Fibroblast of the conjunctiva (primary cell): Measurements from ENCODE around the gene MYO1D.
A peak's percentile ranks its signal among the peaks of the same experiment; 100 is the strongest.
"Not testable (repeated sequence)": the region's sequence is repeated elsewhere in the genome, so short reads cannot be mapped to it uniquely, and the experiment has no call there.

Experiments
- DNase-seq: peaks from one replicate; pipeline ENCODE4 v3.0.0-alpha.2; 2010; ENCODE audit warnings: low read depth

MYO1D gene

GRCh38 chr17:32876417-32877163, at the start of gene MYO1D:
Gene MYO1D, minus strand, starts transcription at chr17:32877124. Its CDS starts 252 bp downstream, at chr17:32876872.
- DNase-seq = no peak

GRCh38 chr17:32926183-32926582, 49.3 kb upstream of the MYO1D start:
- no peak for DNase-seq

GRCh38 chr17:32923905-32924304, 47.0 kb upstream of the MYO1D start:
- not testable (repeated sequence) for DNase-seq

GRCh38 chr17:32921017-32921416, 44.1 kb upstream of the MYO1D start:
- no peak for DNase-seq

- DNase-seq = no peak
Measured at GRCh38 chr17:32920293-32920692, 43.4 kb upstream of the MYO1D start.

DNA sequence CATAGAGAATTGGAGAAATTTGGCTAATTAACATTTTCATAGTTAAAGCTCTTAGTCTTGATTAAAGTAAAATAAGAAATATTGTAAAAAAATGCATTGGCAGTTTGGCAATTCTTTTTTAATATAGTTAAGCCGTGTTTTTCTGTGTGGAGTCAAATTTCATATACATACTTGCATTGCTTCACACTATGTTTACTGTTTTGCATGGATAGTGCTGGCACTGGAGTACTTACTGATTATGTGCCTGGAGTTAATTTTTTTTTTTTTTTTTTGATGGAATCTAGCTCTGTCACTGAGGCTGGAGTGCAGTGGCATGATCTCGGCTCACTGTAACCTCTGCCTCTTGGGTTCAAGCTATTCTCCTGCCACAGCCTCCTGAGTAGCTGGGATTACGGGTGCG, 43.0 kb upstream of the MYO1D start:
- not testable (repeated sequence) for DNase-seq

GRCh38 chr17:32917842-32918241, 40.9 kb upstream of the MYO1D start:
- no peak for DNase-seq

DNA sequence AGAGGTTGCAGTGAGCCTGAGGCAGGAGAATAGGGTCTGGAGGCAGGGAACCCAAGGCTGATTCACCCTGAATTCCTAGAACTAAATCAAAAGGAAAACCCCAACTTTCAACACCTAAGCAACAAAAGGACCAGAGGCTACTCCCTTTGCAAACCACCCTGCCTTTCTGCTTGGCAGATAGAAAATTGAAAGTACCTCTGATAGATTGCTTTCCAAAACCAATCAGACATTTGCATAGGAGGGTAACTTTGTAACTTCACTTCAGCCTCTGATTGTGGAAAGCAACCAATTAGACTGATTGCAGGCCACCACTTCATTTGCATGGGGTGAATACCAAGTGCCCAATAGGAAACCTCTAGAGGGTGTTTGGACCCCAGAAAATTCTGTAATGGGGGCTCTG, 40.2 kb upstream of the MYO1D start:
- DNase-seq = no peak

- no peak for DNase-seq
Measured at GRCh38 chr17:32916134-32916533, 39.2 kb upstream of the MYO1D start.

- no peak for DNase-seq
Measured at GRCh38 chr17:32915245-32915644, 38.3 kb upstream of the MYO1D start.

DNA sequence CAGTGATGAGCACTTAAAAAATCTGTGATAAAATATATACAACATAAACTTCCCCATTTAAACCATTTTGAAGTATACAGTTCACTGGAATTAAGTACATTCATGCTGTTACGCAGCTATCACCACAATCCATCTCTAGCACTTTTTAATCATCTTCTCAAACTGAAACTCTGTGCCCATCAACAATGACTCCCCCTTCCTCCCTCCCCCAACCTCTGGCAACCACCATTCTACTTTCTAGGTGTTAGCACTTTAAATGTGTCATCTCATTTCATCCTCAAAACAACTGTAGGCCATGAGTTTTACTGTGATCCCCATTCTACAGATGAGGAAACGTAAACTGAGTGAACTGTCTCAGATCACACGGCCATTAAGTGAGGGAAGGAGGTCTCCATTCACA, 37.3 kb upstream of the MYO1D start:
- no peak for DNase-seq

DNA sequence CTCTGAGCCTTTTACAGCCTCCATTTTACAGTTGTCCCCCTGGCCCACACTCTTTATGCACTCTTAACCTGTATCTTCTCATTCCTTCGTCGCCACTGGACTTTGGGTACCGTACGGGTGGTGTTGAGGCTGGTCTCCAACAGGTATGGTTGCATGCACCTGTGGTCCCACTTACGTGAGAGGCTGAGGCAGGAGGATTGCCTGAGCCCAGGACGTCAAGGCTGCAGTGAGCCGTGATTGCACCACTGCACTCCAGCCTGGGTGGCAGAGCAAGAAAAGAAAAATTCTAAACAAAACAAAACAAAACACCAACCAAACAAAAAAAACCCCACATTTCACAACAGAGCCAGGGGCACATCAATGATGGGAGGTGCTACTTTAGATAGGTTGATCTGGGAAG, 36.7 kb upstream of the MYO1D start:
- no peak for DNase-seq

DNA sequence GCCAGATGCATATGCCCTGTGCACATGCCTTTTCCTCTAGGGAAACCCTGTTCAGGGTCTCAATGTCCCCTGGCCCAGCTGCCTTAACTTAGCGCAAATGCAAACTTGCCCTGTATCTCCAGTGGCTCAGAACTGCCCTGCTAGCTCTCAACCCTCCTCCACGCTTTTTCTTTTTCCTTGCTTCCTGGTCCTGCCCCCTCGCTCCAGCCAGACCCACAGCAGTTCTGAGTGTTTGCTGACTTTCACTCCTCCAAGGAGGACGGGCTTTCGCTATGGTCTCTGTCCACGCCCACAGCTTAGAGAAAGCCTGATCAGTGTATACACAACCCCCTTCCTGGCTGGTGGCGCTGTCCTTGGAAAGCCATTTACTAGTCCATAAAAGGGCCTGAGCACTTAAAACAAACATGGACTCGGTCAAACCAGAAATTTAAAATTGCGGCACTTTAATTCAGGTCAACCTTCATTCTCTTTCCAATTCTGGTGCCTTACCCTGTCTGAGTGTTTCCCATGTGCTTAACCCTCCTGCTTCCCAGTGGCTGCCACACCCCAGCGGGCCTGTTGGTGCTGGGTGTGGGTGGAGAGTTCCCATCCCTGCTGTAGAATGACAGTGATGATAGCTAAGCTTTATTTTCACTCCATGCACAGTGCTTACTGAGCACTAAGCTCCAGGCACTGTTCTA, 35.4 kb upstream of the MYO1D start:
- DNase-seq = no peak

DNA sequence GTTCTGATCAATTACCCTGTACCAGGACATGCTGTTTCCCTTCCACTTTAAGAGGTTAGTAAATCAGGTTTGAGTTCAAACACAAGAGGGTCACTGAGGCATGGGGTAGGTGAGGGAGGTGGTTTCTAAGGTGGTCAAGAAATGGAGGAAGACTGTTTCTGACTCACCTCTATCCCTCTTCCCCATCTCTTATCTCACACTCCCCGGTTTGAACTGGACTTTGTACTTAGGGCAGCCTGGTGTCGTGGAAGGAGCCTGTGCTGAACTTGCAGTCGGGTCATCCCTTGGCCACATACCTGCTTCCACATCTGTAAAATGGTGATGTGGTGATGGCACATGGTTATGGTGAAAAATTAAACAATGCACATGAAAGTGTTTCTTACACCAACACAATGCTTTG, 33.8 kb upstream of the MYO1D start:
- DNase-seq = no peak

- DNase-seq = peak; percentile 72
Measured at GRCh38 chr17:32909787-32910369, 33.0 kb upstream of the MYO1D start.

DNA sequence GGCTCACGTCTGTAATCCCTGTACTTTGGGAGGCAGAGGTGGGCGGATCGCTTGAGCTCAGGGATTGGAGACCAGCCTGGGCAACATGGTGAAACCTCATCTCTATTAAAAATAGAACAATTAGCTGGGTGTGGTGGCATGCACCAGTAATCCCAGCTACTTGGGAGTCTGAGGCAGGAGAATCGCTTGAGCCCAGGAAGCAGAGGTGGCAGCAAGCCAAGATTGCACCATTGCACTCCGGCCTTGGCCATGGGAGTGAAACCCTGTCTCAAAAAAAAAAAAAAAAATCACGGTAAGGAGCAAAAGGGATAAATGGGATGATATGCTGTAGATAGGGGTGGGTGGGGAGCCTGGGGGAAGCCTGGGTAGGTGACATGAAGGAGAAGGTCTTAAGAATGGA, 30.7 kb upstream of the MYO1D start:
- DNase-seq = no peak

- DNase-seq = no peak
Measured at GRCh38 chr17:32904891-32905290, 28.0 kb upstream of the MYO1D start.

- DNase-seq = no peak
Measured at GRCh38 chr17:32903774-32904673, 27.1 kb upstream of the MYO1D start.

GRCh38 chr17:32901743-32902142, 24.8 kb upstream of the MYO1D start:
- DNase-seq = no peak

DNA sequence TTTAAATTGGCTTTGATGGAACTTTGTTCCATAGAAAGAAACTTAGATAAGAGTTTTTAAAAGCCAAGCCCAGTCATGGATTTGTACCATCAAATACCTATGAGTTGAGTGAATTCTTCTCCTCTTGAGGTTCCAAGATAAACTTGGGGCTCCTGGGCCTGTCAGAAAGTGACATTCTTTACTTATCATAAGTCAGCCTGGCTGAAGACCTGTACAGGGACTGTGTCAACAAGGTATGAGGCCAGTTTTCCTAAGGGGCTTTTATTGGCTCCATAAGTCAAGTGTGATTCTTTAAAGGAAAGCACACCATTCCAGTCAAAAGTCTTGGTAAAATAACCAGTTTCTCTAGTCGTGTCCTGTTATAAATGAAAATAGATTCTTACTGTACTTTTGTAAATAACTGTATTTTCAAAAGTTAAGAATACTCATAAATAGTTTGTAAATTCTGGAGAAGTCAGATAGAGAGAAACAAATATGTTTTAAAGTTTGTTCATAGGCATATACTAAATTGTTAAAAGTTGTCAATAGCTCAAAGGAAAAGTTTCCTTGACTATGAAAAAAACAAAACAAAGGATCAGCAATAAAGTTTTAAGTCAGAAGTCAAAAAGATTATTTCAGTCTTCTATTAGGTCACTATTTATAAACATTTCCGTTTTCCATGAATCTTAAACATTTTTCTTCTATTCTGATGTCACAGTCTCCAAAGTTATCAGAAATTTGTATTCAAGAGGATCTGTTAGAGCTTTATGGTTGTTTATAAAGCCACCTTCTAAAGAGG, 22.5 kb upstream of the MYO1D start:
- no peak for DNase-seq

DNA sequence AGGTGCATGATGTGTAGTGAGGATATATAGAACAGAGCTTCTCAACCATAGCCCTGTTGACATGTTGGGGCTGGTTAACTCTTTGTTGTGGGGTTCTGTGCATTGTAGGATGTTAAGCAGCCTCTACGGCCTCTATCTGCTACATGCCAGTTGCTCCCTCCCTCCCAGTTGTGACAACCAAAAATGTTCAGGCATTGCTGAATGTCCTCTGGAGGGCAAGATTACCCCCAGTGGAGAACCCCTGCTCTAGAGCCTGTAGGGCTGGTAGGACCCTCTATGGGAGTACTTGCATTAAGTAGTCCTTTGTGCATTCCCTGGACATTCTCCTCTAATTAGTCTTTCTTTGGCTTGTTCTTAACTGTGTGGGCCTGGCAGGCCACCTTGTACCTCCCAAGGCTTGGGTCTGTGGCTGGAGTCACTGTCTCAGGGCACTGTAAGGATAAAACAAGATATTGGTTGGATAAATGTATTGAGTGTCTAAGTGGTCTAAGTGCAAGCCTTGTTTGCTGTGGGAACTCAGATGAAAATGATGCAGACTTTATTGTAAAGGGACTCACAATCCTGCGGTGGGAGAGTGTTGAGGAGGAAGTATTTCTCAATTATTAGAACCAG, 19.8 kb upstream of the MYO1D start:
- DNase-seq = no peak
